ENCODE data around the gene LIF. TPM values are rescaled to one million over a fixed set of nuclear protein-coding genes. Genes with fewer than 3 reads are reported as not detected.

Gene LIF
- total and polyA plus RNA-seq, 2 of the 4 experiments (the other 2 are of a cell fraction) = 130 to 214 TPM

- Histone ChIP-seq H2BK5ac (ENCODE audit: low read depth, low read length, poor library complexity, severe bottlenecking) (peak overlapping the region; percentile 20), H3K18ac (ENCODE audit: low read depth, low read length) (peak overlapping the region; percentile 11; the same call in 1 of the 2 replicates), H4K8ac (ENCODE audit: low read depth in 2 of 2, low read length in 2 of 2) (no peak overlapping the region; a peak in 1 of 4 replicates), H3K36me3 (ENCODE audit: control insufficient read depth, insufficient read depth, low read length) (no peaks in the 10 kb centered on the region), H3K23ac (ENCODE audit: low read depth, low read length) (no peak overlapping the region), H3K4ac (ENCODE audit: low read depth, low read length) (peak overlapping the region; percentile 55), H3K79me1 (ENCODE audit: low read depth in 1 of 2, low read length in 2 of 2) (0 out of 4 replicates have a peak, but pooled peaks cover 0 to 5% of the 10 kb centered on the region in 2 experiments), H4K5ac (ENCODE audit: low read depth, low read length) (peak overlapping the region; percentile 27), H4K20me1 (ENCODE audit: insufficient read depth, low read length) (no peaks in the 10 kb centered on the region), H2AK5ac (ENCODE audit: low read depth, low read length) (peak overlapping the region; percentile 95), H2AFZ (replicated peaks; ENCODE audit: low read length, poor library complexity) (peak overlapping the region; percentile 49), H2AK9ac (replicated peaks; ENCODE audit: low read depth, low read length, poor library complexity) (peak overlapping the region; percentile 89), H3K9me1 (ENCODE audit: insufficient read depth, low read length) (peaks cover 14% of the 10 kb centered on the region), H3K14ac (replicated peaks; ENCODE audit: low read depth, low read length) (no peak overlapping the region; the same call in 1 of the 2 replicates), H2BK15ac (ENCODE audit: low read depth, low read length) (peak overlapping the region; percentile 73; the same call in 2 of the 3 replicates), H3K56ac (ENCODE audit: extremely low read depth, insufficient read depth, low read length) (no peak overlapping the region), H3K9ac (ENCODE audit: low read depth, low read length) (no peak overlapping the region), H3K27me3 (ENCODE audit: control insufficient read depth, insufficient read depth, low read length) (no peaks in the 10 kb centered on the region), H3K4me2 (ENCODE audit: low read depth, low read length) (no peak overlapping the region), H3K4me3 (ENCODE audit: insufficient read depth, low read depth, low read length) (no peak overlapping the region), H3K4me1 (ENCODE audit: control insufficient read depth, insufficient read depth, low read length) (peaks cover 18% of the 10 kb centered on the region), H3K27ac (ENCODE audit: insufficient read depth, low read length) (no peak overlapping the region), H3K9me3 (ENCODE audit: control insufficient read depth, insufficient read depth, low read length) (no peaks in the 10 kb centered on the region), H4K91ac (ENCODE audit: insufficient read depth, low read depth, low read length) (peak overlapping the region; percentile 46), H2BK120ac (ENCODE audit: low read depth, low read length) (peak overlapping the region; percentile 25), H2BK20ac (ENCODE audit: low read depth, low read length) (peak overlapping the region; percentile 69)
- BruUV-seq (replicated peaks) = no TSS peak
- DNase-seq (no peak), ATAC-seq (ENCODE audit: low read depth) (no peak)
- POLR2A ChIA-PET (ENCODE audit: unreplicated experiment) = interaction anchor here (0.6 kb wide), 1 partner anchor 12 kb away, joined by 3 read pairs; no protein-coding TSS in a partner anchor
- dilution Hi-C loops (cut with HindIII; ENCODE audit: low sequenced_read_pairs, unreplicated experiment) (no loop called here), in situ Hi-C loops (cut with MboI; ENCODE audit: low sequenced_read_pairs) (no loop called here), intact Hi-C loops (cut with micrococcal nuclease) (no loop called here)
- CTCF ChIA-PET = no interaction called here
- 76% methylated on average over 6 of the region's 12 CpGs; no CpG with 5 or more reads in 1 of the 2 experiments for WGBS, 2 experiments (ENCODE audit: extremely low coverage in 2 of 2, insufficient read length in 1 of 2)
- TF ChIP-seq MAZ (IDR thresholded peaks at IDR 0.05; ENCODE audit: borderline replicate concordance, low read depth, low read length) (no peak), ELK1 (IDR thresholded peaks at IDR 0.05; ENCODE audit: borderline replicate concordance, low read depth, low read length) (no peak), MAFK (IDR thresholded peaks at IDR 0.05; ENCODE audit: low read depth, low read length) (no peak), CHD1 (IDR thresholded peaks at IDR 0.05; ENCODE audit: low read depth, low read length) (no peak), MXI1 (IDR thresholded peaks at IDR 0.05; ENCODE audit: borderline replicate concordance, low read depth, low read length) (no peak), CEBPB (IDR thresholded peaks at IDR 0.05; ENCODE audit: low read depth, low read length) (no peak), USF2 (IDR thresholded peaks at IDR 0.05; ENCODE audit: low read depth, low read length) (no peak), RFX5 (IDR thresholded peaks at IDR 0.05; ENCODE audit: low read depth, low read length) (no peak), RCOR1 (IDR thresholded peaks at IDR 0.05; ENCODE audit: insufficient replicate concordance, low read length) (no peak), NFE2L2 (IDR thresholded peaks at IDR 0.05; ENCODE audit: low read depth, low read length) (no peak), CTCF (conservative IDR thresholded peaks at IDR 0.05; ENCODE audit: low read depth, low read length) (no peak), BHLHE40 (IDR thresholded peaks at IDR 0.05; ENCODE audit: low read depth, low read length) (no peak), POLR2A (IDR thresholded peaks at IDR 0.05; ENCODE audit: low read depth, low read length) (no peak), SMC3 (IDR thresholded peaks at IDR 0.05; ENCODE audit: low read depth, low read length) (no peak)
These were observed 31.7 kb downstream of the LIF start for GRCh38 chr22:30214703-30215407.
